MM.1S (cell line): ENCODE data around the gene NCAN.
"Not testable (repeated sequence)": the region's sequence is repeated elsewhere in the genome, so short reads cannot be mapped to it uniquely, and the experiment has no call there.

Experiments used
- DNase-seq: peaks from one replicate; pipeline ENCODE4 v3.0.0-alpha.2; 2015
- H2AFZ ChIP-seq: fragments of 300-600 bp; sonication (generic); 2 replicates; pipeline ENCODE4 v1.6.0; 2016; ENCODE audit warnings: antibody characterized with exemption, low read length
- H3F3A ChIP-seq: fragments of 300-600 bp; sonication (generic); 2 replicates; pipeline ENCODE4 v1.6.1; 2016; ENCODE audit warnings: mild to moderate bottlenecking, antibody characterized with exemption, low read length, moderate library complexity, mixed read lengths; ENCODE audit not compliant: insufficient read depth
- H3K27ac ChIP-seq: fragments of 300-600 bp; sonication (generic); 2 replicates; pipeline ENCODE4 v1.5.1; 2016; ENCODE audit warnings: mild to moderate bottlenecking, low read length
- H3K27me3 ChIP-seq: fragments of 300-600 bp; sonication (generic); replicated peaks from 2 replicates; pipeline ENCODE4 v1.6.0; 2016; ENCODE audit warnings: low read length; ENCODE audit not compliant: insufficient read depth
- H3K36me3 ChIP-seq: fragments of 300-600 bp; sonication (generic); replicated peaks from 2 replicates; pipeline ENCODE4 v1.6.1; 2016; ENCODE audit warnings: mild to moderate bottlenecking, low read length, mixed read lengths; ENCODE audit not compliant: insufficient read depth
- H3K4me1 ChIP-seq: fragments of 300-600 bp; sonication (generic); 2 replicates; pipeline ENCODE4 v1.6.1; 2016; ENCODE audit warnings: low read length, mixed read lengths
- H3K4me2 ChIP-seq: fragments of 300-600 bp; sonication (generic); 2 replicates; pipeline ENCODE4 v1.6.0; 2016; ENCODE audit warnings: low read depth, low read length
- H3K4me3 ChIP-seq: fragments of 300-600 bp; sonication (generic); 2 replicates; pipeline ENCODE4 v1.5.1; 2016; ENCODE audit warnings: low read length, mixed read lengths
- H3K79me2 ChIP-seq: fragments of 300-600 bp; sonication (generic); 2 replicates; pipeline ENCODE4 v1.6.1; 2016; ENCODE audit warnings: mixed run types, low read length, mixed read lengths
- H3K9ac ChIP-seq: fragments of 300-600 bp; sonication (generic); 2 replicates; pipeline ENCODE4 v1.6.1; 2016; ENCODE audit warnings: low read length, mixed read lengths
- H3K9me2 ChIP-seq: fragments of 300-600 bp; sonication (generic); replicated peaks from 2 replicates; pipeline ENCODE4 v1.6.1; 2016; ENCODE audit warnings: mild to moderate bottlenecking, low read length, mixed read lengths; ENCODE audit not compliant: insufficient read depth
- H3K9me3 ChIP-seq: fragments of 300-600 bp; sonication (generic); replicated peaks from 2 replicates; pipeline ENCODE4 v1.6.1; 2016; ENCODE audit warnings: mild to moderate bottlenecking, low read length, mixed read lengths; ENCODE audit not compliant: insufficient read depth
- H4K20me1 ChIP-seq: fragments of 300-600 bp; sonication (generic); 2 replicates; pipeline ENCODE4 v1.6.1; 2016; ENCODE audit warnings: mild to moderate bottlenecking, low read length, moderate library complexity, mixed read lengths; ENCODE audit not compliant: insufficient read depth
- CTCF ChIP-seq: fragments of 300-600 bp; sonication (generic); IDR thresholded peaks from 2 replicates; pipeline ENCODE4 v1.5.1; 2016; ENCODE audit warnings: antibody characterized with exemption, low read length, mixed read lengths
- EZH2 ChIP-seq: fragments of 300-600 bp; sonication (generic); optimal IDR thresholded peaks from 2 replicates; pipeline ENCODE3; 2017; ENCODE audit warnings: low read depth, mild to moderate bottlenecking, antibody characterized with exemption, low read length, mixed read lengths
- EZH2phosphoT487 ChIP-seq: fragments of 300-600 bp; sonication (generic); IDR thresholded peaks from 2 replicates; pipeline ENCODE4 v1.6.1; 2018; ENCODE audit warnings: antibody characterized with exemption, low read length

Gene NCAN

GRCh38 chr19:19170873-19171672 is 40.7 kb upstream of the NCAN start:
- no peak overlapping the region for H3K4me2 ChIP-seq
- no peak for DNase-seq
- no peak for TF ChIP-seq EZH2phosphoT487
- TF ChIP-seq CTCF, result no peak
- no peak for TF ChIP-seq EZH2
- H3K27me3 ChIP-seq, result no peaks in the 10 kb centered on the region
- H3K36me3 ChIP-seq, result no peaks in the 10 kb centered on the region
- H3K9me2 ChIP-seq, result no peaks in the 10 kb centered on the region
- no peaks in the 10 kb centered on the region for H4K20me1 ChIP-seq
- H3K27ac ChIP-seq, result no peak overlapping the region
- H2AFZ ChIP-seq, result no peak overlapping the region
- H3K9ac ChIP-seq, result no peak overlapping the region
- no peaks in the 10 kb centered on the region for H3K9me3 ChIP-seq
- H3K79me2 ChIP-seq, result no peaks in the 10 kb centered on the region
- no peaks in the 10 kb centered on the region; the same call in 1 of the 2 replicates for H3F3A ChIP-seq
- no peak overlapping the region for H3K4me3 ChIP-seq
- H3K4me1 ChIP-seq, result peaks cover 7% of the 10 kb centered on the region; the same call in 1 of the 2 replicates

GRCh38 chr19:19171821-19172532 is 39.8 kb upstream of the NCAN start:
- no peak overlapping the region for H3K27ac ChIP-seq
- no peak overlapping the region for H3K4me2 ChIP-seq

GRCh38 chr19:19173243-19173642 is 38.5 kb upstream of the NCAN start:
- H3K4me1 ChIP-seq, H3K27me3 ChIP-seq, H3K4me3 ChIP-seq, H3F3A ChIP-seq, H3K27ac ChIP-seq, H3K9me2 ChIP-seq, H2AFZ ChIP-seq, DNase-seq, H3K9me3 ChIP-seq, H4K20me1 ChIP-seq, H3K4me2 ChIP-seq, H3K9ac ChIP-seq, H3K79me2 ChIP-seq, H3K36me3 ChIP-seq: not testable (repeated sequence)

More at GRCh38 chr19:19171821-19172532, 39.8 kb upstream of the NCAN start:
- no peak for DNase-seq
- Histone ChIP-seq H3K9me2 (no peaks in the 10 kb centered on the region), H3K4me1 (peaks cover 7% of the 10 kb centered on the region; the same call in 1 of the 2 replicates), H3K27me3 (no peaks in the 10 kb centered on the region), H3K9ac (no peak overlapping the region), H4K20me1 (no peaks in the 10 kb centered on the region), H3K9me3 (no peaks in the 10 kb centered on the region), H3F3A (no peaks in the 10 kb centered on the region; the same call in 1 of the 2 replicates), H2AFZ (no peak overlapping the region), H3K79me2 (no peaks in the 10 kb centered on the region), H3K4me3 (no peak overlapping the region), H3K36me3 (no peaks in the 10 kb centered on the region)
- TF ChIP-seq CTCF (no peak), EZH2phosphoT487 (no peak), EZH2 (no peak)
